ENCODE results near the gene ARHGAP15. TPM values are rescaled to one million over a fixed set of nuclear protein-coding genes. Genes with fewer than 3 reads are reported as not detected.

Gene ARHGAP15
- total and polyA plus RNA-seq, 2 donors (not counting 1 experiment from before 2014, with no cell fraction given) = 0.07 TPM; not detected in 1

DNA sequence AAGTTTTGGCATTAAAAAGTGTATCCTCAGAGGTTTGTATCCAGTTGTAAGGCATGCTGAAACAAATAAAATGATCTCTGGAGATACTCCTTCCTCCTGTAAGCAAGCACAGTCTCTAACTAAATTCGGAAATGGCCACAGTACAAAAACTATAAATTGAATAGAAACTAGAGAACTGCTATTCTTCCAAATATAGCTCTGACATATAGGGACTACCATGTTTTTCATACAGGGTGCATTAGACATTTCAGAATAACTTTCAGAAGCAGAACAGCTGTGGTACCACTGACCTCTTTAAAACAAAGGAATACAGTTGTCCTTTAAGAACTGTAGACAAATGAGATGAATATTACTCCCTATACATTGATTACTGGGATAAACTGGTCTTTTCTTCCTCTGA is 568.5 kb downstream of the ARHGAP15 start:
- Histone ChIP-seq H3K4me1 (ENCODE audit: control insufficient read depth, extremely low read depth, insufficient read depth, low read length) (no peaks in the 10 kb centered on the region), H2AFZ (ENCODE audit: low read length) (no peak overlapping the region), H3K27me3 (ENCODE audit: control insufficient read depth, insufficient read depth, low read length) (no peaks in the 10 kb centered on the region), H3K4me2 (ENCODE audit: extremely low read depth, insufficient read depth, low read length) (no peak overlapping the region), H3K27ac (ENCODE audit: insufficient read depth, low read length) (no peak overlapping the region), H3K79me2 (ENCODE audit: control insufficient read depth, insufficient read depth, low read length) (no peaks in the 10 kb centered on the region), H3K4me3 (replicated peaks in 1 of 4; ENCODE audit: control extremely low read depth in 1 of 4, insufficient read depth in 1 of 4, low read depth in 3 of 4, low read length in 4 of 4) (no peak overlapping the region), H3K9me3 (ENCODE audit: control insufficient read depth, insufficient read depth, low read depth, low read length) (no peaks in the 10 kb centered on the region), H3K9ac (ENCODE audit: insufficient read depth, low read length) (no peak overlapping the region), H4K20me1 (ENCODE audit: control insufficient read depth, extremely low read depth, insufficient read depth, low read length) (no peaks in the 10 kb centered on the region), H3K36me3 (ENCODE audit: control insufficient read depth, insufficient read depth, low read length) (no peaks in the 10 kb centered on the region)
- DNase-seq (ENCODE audit: low read depth in 2 of 2) = no peak
- TF ChIP-seq, protein P1, sequence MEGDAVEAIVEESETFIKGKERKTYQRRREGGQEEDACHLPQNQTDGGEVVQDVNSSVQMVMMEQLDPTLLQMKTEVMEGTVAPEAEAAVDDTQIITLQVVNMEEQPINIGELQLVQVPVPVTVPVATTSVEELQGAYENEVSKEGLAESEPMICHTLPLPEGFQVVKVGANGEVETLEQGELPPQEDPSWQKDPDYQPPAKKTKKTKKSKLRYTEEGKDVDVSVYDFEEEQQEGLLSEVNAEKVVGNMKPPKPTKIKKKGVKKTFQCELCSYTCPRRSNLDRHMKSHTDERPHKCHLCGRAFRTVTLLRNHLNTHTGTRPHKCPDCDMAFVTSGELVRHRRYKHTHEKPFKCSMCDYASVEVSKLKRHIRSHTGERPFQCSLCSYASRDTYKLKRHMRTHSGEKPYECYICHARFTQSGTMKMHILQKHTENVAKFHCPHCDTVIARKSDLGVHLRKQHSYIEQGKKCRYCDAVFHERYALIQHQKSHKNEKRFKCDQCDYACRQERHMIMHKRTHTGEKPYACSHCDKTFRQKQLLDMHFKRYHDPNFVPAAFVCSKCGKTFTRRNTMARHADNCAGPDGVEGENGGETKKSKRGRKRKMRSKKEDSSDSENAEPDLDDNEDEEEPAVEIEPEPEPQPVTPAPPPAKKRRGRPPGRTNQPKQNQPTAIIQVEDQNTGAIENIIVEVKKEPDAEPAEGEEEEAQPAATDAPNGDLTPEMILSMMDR (conservative IDR thresholded peaks at IDR 0.05 in 1 of 2, IDR thresholded peaks at IDR 0.05 in 1 of 2; ENCODE audit: low read depth in 1 of 2, low read length in 2 of 2) = no peak
- no peak for TF ChIP-seq EZH2 (IDR thresholded peaks at IDR 0.05; ENCODE audit: low read length, missing control alignments)

DNA sequence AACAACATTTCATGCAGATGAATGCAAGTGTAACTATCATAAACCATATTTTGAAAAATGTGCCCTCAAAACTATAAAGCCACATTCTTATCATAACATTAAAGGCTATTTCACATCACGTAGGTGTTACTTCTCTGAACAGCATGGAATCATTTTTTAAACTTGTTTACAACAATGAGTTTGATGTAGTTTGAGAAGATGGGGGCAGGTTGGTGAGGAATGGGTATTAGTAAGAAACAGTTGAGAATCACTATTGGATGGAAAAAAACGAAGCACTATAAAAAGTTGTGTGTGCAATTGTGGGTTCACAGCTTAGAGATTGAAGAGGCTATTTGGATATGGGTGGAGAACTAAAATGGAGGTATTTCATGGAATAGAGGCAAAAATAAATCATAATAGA is 569.1 kb downstream of the ARHGAP15 start:
- Histone ChIP-seq H4K20me1 (ENCODE audit: control insufficient read depth, extremely low read depth, insufficient read depth, low read length) (no peaks in the 10 kb centered on the region), H3K4me1 (ENCODE audit: control insufficient read depth, extremely low read depth, insufficient read depth, low read length) (no peaks in the 10 kb centered on the region), H3K36me3 (ENCODE audit: control insufficient read depth, insufficient read depth, low read length) (no peaks in the 10 kb centered on the region), H3K27me3 (ENCODE audit: control insufficient read depth, insufficient read depth, low read length) (no peaks in the 10 kb centered on the region), H3K27ac (ENCODE audit: insufficient read depth, low read length) (no peak overlapping the region), H3K4me2 (ENCODE audit: extremely low read depth, insufficient read depth, low read length) (no peak overlapping the region), H3K4me3 (replicated peaks in 1 of 4; ENCODE audit: control extremely low read depth in 1 of 4, insufficient read depth in 1 of 4, low read depth in 3 of 4, low read length in 4 of 4) (no peak overlapping the region), H3K79me2 (ENCODE audit: control insufficient read depth, insufficient read depth, low read length) (no peaks in the 10 kb centered on the region), H3K9me3 (ENCODE audit: control insufficient read depth, insufficient read depth, low read depth, low read length) (no peaks in the 10 kb centered on the region), H2AFZ (ENCODE audit: low read length) (no peak overlapping the region), H3K9ac (ENCODE audit: insufficient read depth, low read length) (no peak overlapping the region)
- no peak for DNase-seq (ENCODE audit: low read depth in 2 of 2)
- TF ChIP-seq EZH2 (IDR thresholded peaks at IDR 0.05; ENCODE audit: low read length, missing control alignments) = no peak
- TF ChIP-seq, protein P1 (conservative IDR thresholded peaks at IDR 0.05 in 1 of 2, IDR thresholded peaks at IDR 0.05 in 1 of 2; ENCODE audit: low read depth in 1 of 2, low read length in 2 of 2) = no peak

DNA sequence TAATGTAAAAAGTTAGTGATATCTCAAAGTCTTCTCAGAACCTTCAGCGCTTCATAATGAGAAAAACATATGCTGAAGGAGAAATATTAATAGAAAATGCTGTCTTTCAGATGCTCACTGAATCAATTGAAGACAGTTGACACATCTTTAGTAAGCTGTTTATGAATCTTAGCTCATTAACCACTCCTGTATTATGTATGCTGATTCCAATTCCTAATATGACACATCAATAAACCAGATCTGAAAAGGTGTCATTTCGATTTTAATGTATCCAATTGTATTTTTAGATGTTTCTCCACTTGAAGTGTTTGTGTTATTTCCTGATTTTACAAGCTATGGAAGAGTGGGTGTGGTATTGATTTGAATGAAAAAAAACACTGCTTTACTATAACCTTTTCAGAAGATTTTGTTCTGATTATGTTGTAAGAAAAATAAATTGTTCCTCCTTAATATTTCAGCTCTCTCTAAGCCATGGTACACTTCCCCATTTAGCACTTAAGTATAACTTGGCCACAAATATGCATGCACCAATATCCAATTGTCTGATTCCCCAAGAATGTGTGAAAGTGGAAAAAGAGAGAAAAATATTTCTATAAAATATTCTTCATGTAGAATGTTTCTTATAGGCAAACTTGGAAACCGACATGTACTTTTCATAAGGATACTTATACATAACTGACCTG is 569.8 kb downstream of the ARHGAP15 start:
- H3K9me3 ChIP-seq (ENCODE audit: control insufficient read depth, insufficient read depth, low read depth, low read length) = no peaks in the 10 kb centered on the region
- no peak for DNase-seq (ENCODE audit: low read depth in 2 of 2)
- no peaks in the 10 kb centered on the region for H3K36me3 ChIP-seq (ENCODE audit: control insufficient read depth, insufficient read depth, low read length)
- H3K4me1 ChIP-seq (ENCODE audit: control insufficient read depth, extremely low read depth, insufficient read depth, low read length) = no peaks in the 10 kb centered on the region
- no peaks in the 10 kb centered on the region for H4K20me1 ChIP-seq (ENCODE audit: control insufficient read depth, extremely low read depth, insufficient read depth, low read length)
- no peak overlapping the region for H3K27ac ChIP-seq (ENCODE audit: insufficient read depth, low read length)
- no peak overlapping the region for H3K4me3 ChIP-seq (replicated peaks in 1 of 4; ENCODE audit: control extremely low read depth in 1 of 4, insufficient read depth in 1 of 4, low read depth in 3 of 4, low read length in 4 of 4)
- no peak overlapping the region for H2AFZ ChIP-seq (ENCODE audit: low read length)
- no peak overlapping the region for H3K4me2 ChIP-seq (ENCODE audit: extremely low read depth, insufficient read depth, low read length)
- H3K27me3 ChIP-seq (ENCODE audit: control insufficient read depth, insufficient read depth, low read length) = no peaks in the 10 kb centered on the region
- no peak for TF ChIP-seq EZH2 (IDR thresholded peaks at IDR 0.05; ENCODE audit: low read length, missing control alignments)
- TF ChIP-seq, protein P1 (conservative IDR thresholded peaks at IDR 0.05 in 1 of 2, IDR thresholded peaks at IDR 0.05 in 1 of 2; ENCODE audit: low read depth in 1 of 2, low read length in 2 of 2) = no peak
- no peaks in the 10 kb centered on the region for H3K79me2 ChIP-seq (ENCODE audit: control insufficient read depth, insufficient read depth, low read length)
- H3K9ac ChIP-seq (ENCODE audit: insufficient read depth, low read length) = no peak overlapping the region

Data from fibroblast of lung (primary cell).